SU-DHL-6 (cell line): ENCODE results near the gene LRRC3.

Source experiments
- EZH2phosphoT487 ChIP-seq: fragments of 200-600 bp; sonication (generic), shearing (Covaris generic); conservative IDR thresholded peaks from 2 replicates; pipeline ENCODE4 v1.6.1; 2018; ENCODE audit warnings: mild to moderate bottlenecking, antibody characterized with exemption, low read length, moderate library complexity, mixed read lengths
- TF ChIP-seq, protein P1 (sequence below): fragments of 200-600 bp; sonication (generic); IDR thresholded peaks from one replicate; pipeline ENCODE4 v1.5.1; 2017; ENCODE audit warnings: antibody characterized with exemption, mild to moderate bottlenecking, low read length, moderate library complexity; ENCODE audit not compliant: insufficient read depth, poor library complexity, severe bottlenecking

DNA sequence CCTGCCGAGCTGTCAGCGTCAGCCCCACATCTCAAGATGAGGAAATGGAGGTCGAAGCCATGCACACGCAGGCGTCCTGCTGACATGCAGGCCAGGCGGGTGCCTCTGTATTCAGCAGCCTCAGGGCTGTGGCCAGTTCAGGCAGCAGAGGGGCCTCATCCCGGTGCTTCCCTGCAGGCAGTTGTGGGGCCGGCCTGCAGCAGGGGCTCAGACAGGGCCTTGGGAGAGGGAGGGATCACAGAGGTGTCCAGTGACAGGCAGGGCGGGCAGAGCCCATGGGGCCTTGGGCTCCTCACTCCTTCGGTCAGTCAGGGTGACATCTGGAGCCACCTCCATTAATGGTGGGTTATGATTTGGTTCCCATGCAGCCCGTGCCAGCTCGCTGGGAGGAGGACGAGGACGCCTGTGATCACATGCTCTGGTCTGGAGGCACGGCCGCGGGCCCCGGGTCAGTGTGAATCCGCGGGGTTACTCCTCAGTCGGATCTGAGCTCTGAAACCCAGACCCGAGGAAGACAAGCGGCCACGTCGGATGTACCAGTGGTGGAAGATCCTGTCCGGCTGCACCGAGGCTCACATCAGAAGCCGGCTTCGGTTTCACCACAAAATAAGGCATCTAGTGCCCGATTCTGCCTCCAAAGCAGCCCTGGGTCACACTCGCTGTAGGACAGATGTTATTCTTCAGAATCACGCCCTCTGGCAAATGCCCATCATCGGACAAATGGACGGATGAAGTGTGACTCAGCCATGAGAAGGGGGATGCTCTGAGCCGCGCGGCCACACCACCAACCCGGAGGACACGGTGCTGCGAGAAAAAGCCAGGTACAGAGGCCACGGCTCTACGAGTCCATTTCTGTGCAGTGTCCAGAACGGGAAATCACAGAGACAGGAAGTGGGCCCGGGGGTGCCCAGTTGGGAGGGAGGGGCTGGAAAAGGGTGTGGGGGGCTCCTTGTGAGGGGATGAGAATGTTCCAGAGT lies 51.3 kb downstream of the LRRC3 start:
- TF ChIP-seq, protein P1, sequence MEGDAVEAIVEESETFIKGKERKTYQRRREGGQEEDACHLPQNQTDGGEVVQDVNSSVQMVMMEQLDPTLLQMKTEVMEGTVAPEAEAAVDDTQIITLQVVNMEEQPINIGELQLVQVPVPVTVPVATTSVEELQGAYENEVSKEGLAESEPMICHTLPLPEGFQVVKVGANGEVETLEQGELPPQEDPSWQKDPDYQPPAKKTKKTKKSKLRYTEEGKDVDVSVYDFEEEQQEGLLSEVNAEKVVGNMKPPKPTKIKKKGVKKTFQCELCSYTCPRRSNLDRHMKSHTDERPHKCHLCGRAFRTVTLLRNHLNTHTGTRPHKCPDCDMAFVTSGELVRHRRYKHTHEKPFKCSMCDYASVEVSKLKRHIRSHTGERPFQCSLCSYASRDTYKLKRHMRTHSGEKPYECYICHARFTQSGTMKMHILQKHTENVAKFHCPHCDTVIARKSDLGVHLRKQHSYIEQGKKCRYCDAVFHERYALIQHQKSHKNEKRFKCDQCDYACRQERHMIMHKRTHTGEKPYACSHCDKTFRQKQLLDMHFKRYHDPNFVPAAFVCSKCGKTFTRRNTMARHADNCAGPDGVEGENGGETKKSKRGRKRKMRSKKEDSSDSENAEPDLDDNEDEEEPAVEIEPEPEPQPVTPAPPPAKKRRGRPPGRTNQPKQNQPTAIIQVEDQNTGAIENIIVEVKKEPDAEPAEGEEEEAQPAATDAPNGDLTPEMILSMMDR = no peak
- TF ChIP-seq EZH2phosphoT487 = no peak
